CD4-positive, alpha-beta T cell (primary cell): ENCODE measurements around the gene MBOAT2. TPM values are rescaled to one million over a fixed set of nuclear protein-coding genes. Genes with fewer than 3 reads are reported as not detected.

Experiments used
- ATAC-seq: fragments of 200-7000 bp; cut with Tn5 transposase; one replicate; pipeline ENCODE4 v1.10.0; 2022; ENCODE audit warnings: mild to moderate bottlenecking; ENCODE audit not compliant: poor library complexity
- CTCF ChIA-PET: fragments of 350-600 bp; sonication (Branson Sonifier 250); formaldehyde crosslinking; loops from one replicate; lab custom pipeline; 2021; ENCODE audit warnings: antibody characterized with exemption, inconsistent platforms; lab: Charles Lee
- POLR2A ChIA-PET: fragments of 350-600 bp; sonication (Branson Sonifier 250); formaldehyde crosslinking; loops from one replicate; lab custom pipeline; 2021; ENCODE audit warnings: antibody characterized with exemption, inconsistent platforms; lab: Charles Lee
- DNase-seq, 14 experiments: peaks; one replicate each; pipeline ENCODE4 v3.0.0-alpha.2; 2013 to 2020; ENCODE audit warnings: mixed read lengths in 2 of 14
- H3K27ac ChIP-seq, 2 donors: one replicate each; pipeline versions ENCODE4 v1.5.1 to v1.7.0; 2013; ENCODE audit warnings: low read length in 2 of 2, low read depth in 1 of 2, mild to moderate bottlenecking in 1 of 2
- H3K27me3 ChIP-seq, 2 experiments: 1 replicate in 1 of 2; 2 replicates in 1 of 2; pipeline versions ENCODE4 v1.6.1 to v1.7.0; 2013; ENCODE audit warnings: low read length in 2 of 2, control low read depth in 1 of 2, mild to moderate bottlenecking in 1 of 2, moderate library complexity in 1 of 2; ENCODE audit not compliant: insufficient read depth in 2 of 2, control insufficient read depth in 1 of 2
- H3K36me3 ChIP-seq: one replicate; pipeline ENCODE4 v1.6.1; 2013; ENCODE audit warnings: low read length, control low read depth; ENCODE audit not compliant: insufficient read depth
- H3K4me1 ChIP-seq: one replicate; pipeline ENCODE4 v1.6.1; 2013; ENCODE audit warnings: low read length, control low read depth; ENCODE audit not compliant: insufficient read depth
- H3K4me3 ChIP-seq: one replicate; pipeline ENCODE4 v1.5.1; 2013; ENCODE audit warnings: mild to moderate bottlenecking, low read length, moderate library complexity
- H3K9me3 ChIP-seq, 2 experiments: 1 replicate in 1 of 2; 2 replicates in 1 of 2; pipeline versions ENCODE4 v1.6.1 to v1.7.0; 2013; ENCODE audit warnings: low read length in 2 of 2, mild to moderate bottlenecking in 2 of 2, control low read depth in 1 of 2, moderate library complexity in 1 of 2; ENCODE audit not compliant: control insufficient read depth in 1 of 2, insufficient read depth in 1 of 2
- H3K27ac Mint-ChIP-seq: one replicate; pipeline ENCODE4 v1.8.0; 2020; ENCODE audit warnings: mixed read lengths
- H3K27me3 Mint-ChIP-seq: one replicate; pipeline ENCODE4 v1.8.0; 2021; ENCODE audit warnings: mixed read lengths
- H3K36me3 Mint-ChIP-seq: one replicate; pipeline ENCODE4 v1.8.0; 2021; ENCODE audit warnings: low read depth, mixed read lengths
- H3K4me1 Mint-ChIP-seq: one replicate; pipeline ENCODE4 v1.8.0; 2021; ENCODE audit warnings: low read depth, mixed read lengths
- H3K4me3 Mint-ChIP-seq: one replicate; pipeline ENCODE4 v1.8.0; 2020; ENCODE audit warnings: mild to moderate bottlenecking, mixed read lengths
- H3K9me3 Mint-ChIP-seq: one replicate; pipeline ENCODE4 v1.8.0; 2020; ENCODE audit warnings: mixed read lengths
- intact Hi-C, 2 experiments: fragments of 100-400 bp; cut with DNase I in 1 of 2; cut with micrococcal nuclease in 1 of 2; formaldehyde crosslinking; loops; one replicate each; pipeline versions ENCODE4 v1.15.1 to v1.9.0; 2023 to 2025; cut with DNase I, micrococcal nuclease
- total RNA-seq, 174 experiments: library from RNA in 2 of 174; stranded (reverse) in 2 of 174; gene quantifications; one replicate each; pipeline ENCODE4 v1.2.3 and lab custom pipeline; 2021 to 2026
- TF ChIP-seq, protein P1 (sequence below): fragments of 200-600 bp; IDR thresholded peaks from one replicate; pipeline ENCODE4 v1.8.0; 2022; ENCODE audit warnings: antibody characterized with exemption, mild to moderate bottlenecking

Gene MBOAT2
- total RNA-seq, 2 experiments from 2014 or later = 1.9 to 2.0 TPM

DNA sequence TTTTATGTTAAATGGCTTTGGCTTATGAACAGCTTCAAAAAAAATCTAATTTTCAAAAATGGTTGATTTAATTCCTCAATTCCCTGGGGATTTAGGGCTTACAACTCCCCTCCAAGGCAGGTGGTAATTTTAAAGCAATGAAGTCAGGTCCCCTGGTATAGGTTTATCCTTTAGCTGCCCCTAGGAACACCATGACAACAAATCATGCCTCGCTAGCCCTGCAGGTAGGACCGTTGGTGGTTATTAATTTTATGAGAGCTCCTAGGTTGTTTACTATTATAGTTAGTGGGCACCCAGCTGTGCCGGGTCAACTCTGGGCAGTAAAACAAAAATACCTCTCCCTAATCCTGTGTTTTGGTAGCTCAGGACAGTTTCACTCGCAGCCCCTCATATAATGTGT, 26.2 kb upstream of the MBOAT2 start:
- no peaks in the 10 kb centered on the region for H3K4me1 ChIP-seq
- ChIA-PET CTCF (no interaction called here), POLR2A (no interaction called here)
- no peaks in the 10 kb centered on the region for H3K9me3 Mint-ChIP-seq
- H3K27ac Mint-ChIP-seq = no peak overlapping the region
- no peak overlapping the region for H3K4me3 Mint-ChIP-seq
- H3K36me3 Mint-ChIP-seq = no peaks in the 10 kb centered on the region
- TF ChIP-seq, protein P1, sequence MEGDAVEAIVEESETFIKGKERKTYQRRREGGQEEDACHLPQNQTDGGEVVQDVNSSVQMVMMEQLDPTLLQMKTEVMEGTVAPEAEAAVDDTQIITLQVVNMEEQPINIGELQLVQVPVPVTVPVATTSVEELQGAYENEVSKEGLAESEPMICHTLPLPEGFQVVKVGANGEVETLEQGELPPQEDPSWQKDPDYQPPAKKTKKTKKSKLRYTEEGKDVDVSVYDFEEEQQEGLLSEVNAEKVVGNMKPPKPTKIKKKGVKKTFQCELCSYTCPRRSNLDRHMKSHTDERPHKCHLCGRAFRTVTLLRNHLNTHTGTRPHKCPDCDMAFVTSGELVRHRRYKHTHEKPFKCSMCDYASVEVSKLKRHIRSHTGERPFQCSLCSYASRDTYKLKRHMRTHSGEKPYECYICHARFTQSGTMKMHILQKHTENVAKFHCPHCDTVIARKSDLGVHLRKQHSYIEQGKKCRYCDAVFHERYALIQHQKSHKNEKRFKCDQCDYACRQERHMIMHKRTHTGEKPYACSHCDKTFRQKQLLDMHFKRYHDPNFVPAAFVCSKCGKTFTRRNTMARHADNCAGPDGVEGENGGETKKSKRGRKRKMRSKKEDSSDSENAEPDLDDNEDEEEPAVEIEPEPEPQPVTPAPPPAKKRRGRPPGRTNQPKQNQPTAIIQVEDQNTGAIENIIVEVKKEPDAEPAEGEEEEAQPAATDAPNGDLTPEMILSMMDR = no peak
- H3K9me3 ChIP-seq = no peaks in the 10 kb centered on the region
- H3K27me3 ChIP-seq = peaks cover 0 to 6% of the 10 kb centered on the region in 2 experiments
- intact Hi-C loops = no loop called here
- peaks cover 4% of the 10 kb centered on the region for H3K4me1 Mint-ChIP-seq
- no peak overlapping the region for H3K4me3 ChIP-seq
- no peak overlapping the region for H3K27ac ChIP-seq
- DNase-seq = no peak
- no peaks in the 10 kb centered on the region for H3K36me3 ChIP-seq
- ATAC-seq = no peak
- H3K27me3 Mint-ChIP-seq = peaks cover 68% of the 10 kb centered on the region

- Mint-ChIP-seq H3K9me3 (no peaks in the 10 kb centered on the region), H3K27me3 (peaks cover 65% of the 10 kb centered on the region), H3K36me3 (no peaks in the 10 kb centered on the region), H3K4me3 (no peak overlapping the region), H3K27ac (no peak overlapping the region), H3K4me1 (no peaks in the 10 kb centered on the region)
- Histone ChIP-seq H3K4me1 (no peaks in the 10 kb centered on the region), H3K36me3 (no peaks in the 10 kb centered on the region), H3K4me3 (no peak overlapping the region), H3K27ac (no peak overlapping the region), H3K9me3 (no peaks in the 10 kb centered on the region), H3K27me3 (peaks cover 0 to 6% of the 10 kb centered on the region in 2 experiments)
- TF ChIP-seq, protein P1 = no peak
- ChIA-PET POLR2A (no interaction called here), CTCF (no interaction called here)
- DNase-seq (no peak), ATAC-seq (no peak)
- intact Hi-C loops = no loop called here
These were observed 24.4 kb upstream of the MBOAT2 start for GRCh38 chr2:9027884-9028283.

DNA sequence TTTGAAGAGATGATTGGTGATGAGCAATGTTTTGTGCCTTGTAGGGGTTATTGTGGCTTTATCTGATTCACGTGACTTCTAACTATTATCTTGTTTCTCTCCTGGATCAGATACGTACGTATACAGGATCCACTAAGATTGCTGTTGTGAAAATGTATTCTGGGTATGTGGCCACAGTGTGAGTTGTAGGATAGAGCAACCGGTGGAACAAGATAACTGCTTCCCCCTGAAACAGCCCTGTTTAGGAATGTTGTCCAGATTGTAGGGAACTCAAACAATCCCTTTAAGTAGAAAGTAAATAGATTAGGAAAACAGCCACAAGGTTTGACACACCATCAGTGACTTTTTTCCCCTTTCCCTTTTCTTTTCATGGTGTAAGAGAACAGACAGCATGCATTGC, 22.3 kb upstream of the MBOAT2 start:
- Mint-ChIP-seq H3K27ac (no peak overlapping the region), H3K4me3 (no peak overlapping the region), H3K9me3 (no peaks in the 10 kb centered on the region), H3K4me1 (no peaks in the 10 kb centered on the region), H3K36me3 (no peaks in the 10 kb centered on the region), H3K27me3 (peaks cover 62% of the 10 kb centered on the region)
- Histone ChIP-seq H3K9me3 (no peaks in the 10 kb centered on the region), H3K36me3 (no peaks in the 10 kb centered on the region), H3K27me3 (peaks cover 5 to 17% of the 10 kb centered on the region in 2 experiments), H3K4me3 (no peak overlapping the region), H3K4me1 (no peaks in the 10 kb centered on the region), H3K27ac (no peak overlapping the region)
- CTCF ChIA-PET = no interaction called here
- intact Hi-C loops = no loop called here
- TF ChIP-seq, protein P1 = no peak
- no peak for ATAC-seq
- POLR2A ChIA-PET = no interaction called here
- DNase-seq = no peak
